Measurements from ENCODE around the gene POLR2L.

The POLR2L gene

DNA sequence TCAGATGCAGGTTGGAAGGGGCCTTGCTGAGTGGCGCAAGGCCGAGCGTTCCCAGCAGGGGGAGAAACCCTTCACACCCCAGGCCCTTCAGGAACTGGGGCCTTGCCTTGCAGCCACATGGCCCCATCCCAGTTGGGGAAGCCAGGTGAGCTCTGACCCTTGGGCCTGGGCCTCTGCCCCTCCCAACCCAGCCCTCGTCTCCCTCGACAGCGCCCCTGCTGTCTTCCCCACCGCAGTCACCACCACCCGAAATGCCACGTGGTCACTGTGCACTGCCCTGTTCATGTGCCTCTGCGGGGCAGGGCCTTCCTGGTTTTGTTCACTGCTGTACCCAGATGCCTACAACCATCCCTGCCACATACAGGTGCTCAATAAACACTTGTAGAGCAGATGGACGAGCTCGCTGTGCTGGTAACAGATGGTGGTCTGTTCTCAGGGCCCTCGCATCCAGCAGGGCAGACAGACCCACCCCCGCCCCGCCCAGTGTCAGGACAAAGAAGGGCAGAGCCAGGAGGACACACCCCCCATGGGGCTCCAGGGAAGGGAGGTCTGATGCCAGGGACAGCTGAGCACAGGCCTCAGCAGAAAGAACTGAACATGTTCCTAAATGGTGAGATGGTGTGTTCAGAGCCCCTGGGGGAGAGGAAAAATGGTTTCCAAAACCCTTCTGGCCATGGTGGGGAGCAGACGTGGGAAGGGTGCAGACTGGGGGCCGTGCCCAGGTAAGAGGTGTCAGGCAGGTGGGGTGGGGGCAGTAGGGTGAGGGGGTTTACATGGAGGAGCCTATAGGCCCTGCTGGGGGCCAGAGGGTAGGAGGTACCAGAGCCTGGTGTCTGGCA, 3.7 kb downstream of the POLR2L start:
- Histone ChIP-seq H3K27me3 (ENCODE audit: control insufficient read depth, insufficient read depth, low read length) (no peaks in the 10 kb centered on the region), H3K4me3 (ENCODE audit: low read depth, low read length) (no peak overlapping the region), H3K27ac (no peak overlapping the region), H3K79me2 (no peaks in the 10 kb centered on the region), H3K9ac (no peak overlapping the region), H3K4me2 (ENCODE audit: low read length) (no peak overlapping the region), H3K36me3 (ENCODE audit: control insufficient read depth, insufficient read depth, low read length) (no peaks in the 10 kb centered on the region), H3K9me3 (ENCODE audit: control insufficient read depth, low read length) (no peaks in the 10 kb centered on the region), H2AFZ (no peak overlapping the region), H3K4me1 (peaks cover 3% of the 10 kb centered on the region)
- TF ChIP-seq, protein P1, sequence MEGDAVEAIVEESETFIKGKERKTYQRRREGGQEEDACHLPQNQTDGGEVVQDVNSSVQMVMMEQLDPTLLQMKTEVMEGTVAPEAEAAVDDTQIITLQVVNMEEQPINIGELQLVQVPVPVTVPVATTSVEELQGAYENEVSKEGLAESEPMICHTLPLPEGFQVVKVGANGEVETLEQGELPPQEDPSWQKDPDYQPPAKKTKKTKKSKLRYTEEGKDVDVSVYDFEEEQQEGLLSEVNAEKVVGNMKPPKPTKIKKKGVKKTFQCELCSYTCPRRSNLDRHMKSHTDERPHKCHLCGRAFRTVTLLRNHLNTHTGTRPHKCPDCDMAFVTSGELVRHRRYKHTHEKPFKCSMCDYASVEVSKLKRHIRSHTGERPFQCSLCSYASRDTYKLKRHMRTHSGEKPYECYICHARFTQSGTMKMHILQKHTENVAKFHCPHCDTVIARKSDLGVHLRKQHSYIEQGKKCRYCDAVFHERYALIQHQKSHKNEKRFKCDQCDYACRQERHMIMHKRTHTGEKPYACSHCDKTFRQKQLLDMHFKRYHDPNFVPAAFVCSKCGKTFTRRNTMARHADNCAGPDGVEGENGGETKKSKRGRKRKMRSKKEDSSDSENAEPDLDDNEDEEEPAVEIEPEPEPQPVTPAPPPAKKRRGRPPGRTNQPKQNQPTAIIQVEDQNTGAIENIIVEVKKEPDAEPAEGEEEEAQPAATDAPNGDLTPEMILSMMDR (IDR thresholded peaks at IDR 0.05): no peak

DNA sequence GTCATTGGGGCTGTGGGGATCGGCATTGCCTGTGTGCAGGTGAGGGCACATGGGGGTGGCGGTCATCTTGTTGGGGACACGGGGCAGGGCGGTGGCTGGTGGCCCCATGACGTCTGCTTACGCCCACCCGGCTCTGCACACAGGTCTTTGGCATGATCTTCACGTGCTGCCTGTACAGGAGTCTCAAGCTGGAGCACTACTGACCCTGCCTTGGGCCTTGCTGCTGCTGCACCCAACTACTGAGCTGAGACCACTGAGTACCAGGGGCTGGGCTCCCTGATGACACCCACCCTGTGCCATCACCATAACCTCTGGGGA, 4.4 kb downstream of the POLR2L start:
- Histone ChIP-seq H3K27me3 (ENCODE audit: control insufficient read depth, insufficient read depth, low read length) (no peaks in the 10 kb centered on the region), H3K4me3 (ENCODE audit: low read depth, low read length) (no peak overlapping the region), H3K27ac (no peak overlapping the region), H3K79me2 (no peaks in the 10 kb centered on the region), H3K36me3 (ENCODE audit: control insufficient read depth, insufficient read depth, low read length) (no peaks in the 10 kb centered on the region), H3K9me3 (ENCODE audit: control insufficient read depth, low read length) (no peaks in the 10 kb centered on the region), H3K9ac (no peak overlapping the region), H2AFZ (no peak overlapping the region), H3K4me1 (peaks cover 3% of the 10 kb centered on the region), H3K4me2 (ENCODE audit: low read length) (no peak overlapping the region)
- TF ChIP-seq, protein P1 (IDR thresholded peaks at IDR 0.05): no peak

DNA sequence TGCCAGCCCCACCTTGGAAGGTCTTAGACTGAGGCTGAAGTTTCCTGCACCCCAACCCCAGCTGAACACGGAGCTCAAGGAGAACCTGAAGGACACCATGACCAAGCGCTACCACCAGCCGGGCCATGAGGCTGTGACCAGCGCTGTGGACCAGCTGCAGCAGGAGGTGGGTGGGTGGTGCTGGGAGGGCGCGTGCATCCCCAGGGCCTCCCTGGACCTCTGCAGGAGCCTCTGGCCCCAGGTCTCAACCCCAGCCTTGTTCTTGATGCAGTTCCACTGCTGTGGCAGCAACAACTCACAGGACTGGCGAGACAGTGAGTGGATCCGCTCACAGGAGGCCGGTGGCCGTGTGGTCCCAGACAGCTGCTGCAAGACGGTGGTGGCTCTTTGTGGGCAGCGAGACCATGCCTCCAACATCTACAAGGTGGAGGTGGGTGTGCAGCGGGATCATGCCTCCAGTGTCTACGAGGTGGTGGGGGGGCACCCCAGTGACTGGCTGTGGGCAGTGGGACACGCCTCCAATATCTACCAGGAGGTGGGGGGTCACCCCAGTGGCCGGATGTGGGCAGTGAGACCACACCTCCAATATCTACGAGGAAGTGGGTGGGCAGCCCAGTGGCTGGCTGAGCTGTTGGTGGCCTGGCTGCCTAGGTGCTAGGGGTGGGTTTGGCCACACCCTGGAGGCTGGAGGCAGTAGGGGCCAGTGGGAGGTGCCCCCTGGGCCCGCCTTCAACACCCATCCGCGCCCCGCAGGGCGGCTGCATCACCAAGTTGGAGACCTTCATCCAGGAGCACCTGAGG, 4.9 kb downstream of the POLR2L start:
- Histone ChIP-seq H3K27me3 (ENCODE audit: control insufficient read depth, insufficient read depth, low read length) (no peaks in the 10 kb centered on the region), H3K9ac (no peak overlapping the region), H3K9me3 (ENCODE audit: control insufficient read depth, low read length) (no peaks in the 10 kb centered on the region), H3K4me2 (ENCODE audit: low read length) (no peak overlapping the region), H3K36me3 (ENCODE audit: control insufficient read depth, insufficient read depth, low read length) (no peaks in the 10 kb centered on the region), H3K27ac (no peak overlapping the region), H2AFZ (no peak overlapping the region), H3K4me3 (ENCODE audit: low read depth, low read length) (no peak overlapping the region), H3K79me2 (no peaks in the 10 kb centered on the region), H3K4me1 (peaks cover 4% of the 10 kb centered on the region)
- TF ChIP-seq, protein P1 (IDR thresholded peaks at IDR 0.05): no peak

DNA sequence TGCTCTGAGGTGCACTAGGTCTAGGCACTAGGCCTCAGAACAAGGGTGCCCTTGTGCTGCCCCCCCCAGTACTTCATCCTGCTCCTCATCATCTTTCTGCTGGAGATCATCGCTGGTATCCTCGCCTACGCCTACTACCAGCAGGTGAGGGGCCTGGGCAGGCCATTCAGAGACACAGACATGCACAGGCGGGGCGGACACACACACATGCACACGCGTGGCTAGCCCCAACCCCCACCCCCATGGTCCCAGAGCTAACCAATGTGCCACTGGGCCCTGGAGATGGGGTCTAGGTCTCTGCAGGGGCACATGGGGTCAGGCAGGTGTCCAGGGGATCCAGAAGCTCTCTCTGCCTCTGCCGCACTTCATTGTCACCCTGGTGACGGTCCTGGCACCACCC, 5.6 kb downstream of the POLR2L start:
- Histone ChIP-seq H3K9me3 (ENCODE audit: control insufficient read depth, low read length) (no peaks in the 10 kb centered on the region), H3K27me3 (ENCODE audit: control insufficient read depth, insufficient read depth, low read length) (no peaks in the 10 kb centered on the region), H3K9ac (no peak overlapping the region), H3K4me1 (peaks cover 5% of the 10 kb centered on the region), H2AFZ (no peak overlapping the region), H3K27ac (no peak overlapping the region), H3K79me2 (no peaks in the 10 kb centered on the region), H3K4me3 (ENCODE audit: low read depth, low read length) (no peak overlapping the region), H3K4me2 (ENCODE audit: low read length) (no peak overlapping the region), H3K36me3 (ENCODE audit: control insufficient read depth, insufficient read depth, low read length) (no peaks in the 10 kb centered on the region)
- TF ChIP-seq, protein P1 (IDR thresholded peaks at IDR 0.05): no peak

Measured in parathyroid adenoma (tissue), 2 donors.